ENCODE data around the gene UROC1.

DNA sequence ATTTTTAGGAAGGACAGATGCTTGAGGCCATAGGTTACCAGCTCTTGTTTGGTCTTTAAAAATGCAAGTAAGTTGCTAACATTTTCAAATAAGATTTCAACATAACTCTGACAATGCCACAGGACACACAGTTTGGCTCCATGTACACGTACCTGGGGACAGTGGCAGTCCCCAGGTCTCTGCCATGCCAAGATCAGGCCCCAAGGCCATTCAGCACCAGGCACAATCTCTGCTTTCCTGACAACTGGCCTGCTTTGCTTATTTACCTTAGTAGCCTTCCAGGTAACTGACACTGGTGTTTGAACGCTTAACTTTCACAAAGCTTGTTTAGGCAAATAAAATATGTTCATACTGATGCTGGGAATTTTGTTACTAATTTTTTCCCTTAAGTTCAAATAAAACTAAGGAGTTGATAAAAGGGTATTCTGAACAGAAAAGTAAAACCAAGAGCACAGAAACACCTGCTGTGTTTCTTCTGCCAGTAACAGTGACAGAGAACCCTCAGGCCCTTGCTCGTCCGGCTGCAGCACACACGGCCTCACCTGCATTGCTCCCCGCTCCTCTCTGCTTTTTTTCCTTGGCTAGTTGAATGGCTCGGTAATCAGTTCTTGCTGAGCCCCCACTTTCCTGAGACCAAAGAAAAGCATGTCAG is 58.3 kb downstream of the UROC1 start:
- TF ChIP-seq POLR2A (IDR thresholded peaks at IDR 0.05; ENCODE audit: insufficient read depth in 1 of 2, low read depth in 2 of 2, low read length in 2 of 2) (no peak), TP53 (CRISPR knock-in tag; conservative IDR thresholded peaks at IDR 0.05) (no peak), NBN (conservative IDR thresholded peaks at IDR 0.05) (no peak), ZNF598 (CRISPR knock-in tag; IDR thresholded peaks at IDR 0.05; ENCODE audit: borderline replicate concordance) (no peak), ZNF816 (CRISPR knock-in tag; IDR thresholded peaks at IDR 0.05; ENCODE audit: borderline replicate concordance) (no peak), ZBTB7A (CRISPR knock-in tag; IDR thresholded peaks at IDR 0.05) (no peak), ZNF776 (CRISPR knock-in tag; IDR thresholded peaks at IDR 0.05) (no peak), SOX6 (IDR thresholded peaks at IDR 0.05) (no peak), SOX6 (CRISPR knock-in tag; IDR thresholded peaks at IDR 0.05) (no peak)
- TF ChIP-seq, protein P1, sequence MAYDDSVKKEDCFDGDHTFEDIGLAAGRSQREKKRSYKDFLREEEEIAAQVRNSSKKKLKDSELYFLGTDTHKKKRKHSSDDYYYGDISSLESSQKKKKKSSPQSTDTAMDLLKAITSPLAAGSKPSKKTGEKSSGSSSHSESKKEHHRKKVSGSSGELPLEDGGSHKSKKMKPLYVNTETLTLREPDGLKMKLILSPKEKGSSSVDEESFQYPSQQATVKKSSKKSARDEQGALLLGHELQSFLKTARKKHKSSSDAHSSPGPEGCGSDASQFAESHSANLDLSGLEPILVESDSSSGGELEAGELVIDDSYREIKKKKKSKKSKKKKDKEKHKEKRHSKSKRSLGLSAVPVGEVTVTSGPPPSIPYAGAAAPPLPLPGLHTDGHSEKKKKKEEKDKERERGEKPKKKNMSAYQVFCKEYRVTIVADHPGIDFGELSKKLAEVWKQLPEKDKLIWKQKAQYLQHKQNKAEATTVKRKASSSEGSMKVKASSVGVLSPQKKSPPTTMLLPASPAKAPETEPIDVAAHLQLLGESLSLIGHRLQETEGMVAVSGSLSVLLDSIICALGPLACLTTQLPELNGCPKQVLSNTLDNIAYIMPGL (CRISPR knock-in tag; IDR thresholded peaks at IDR 0.05; ENCODE audit: borderline replicate concordance in 1 of 2, low read depth in 1 of 2), result no peak
- TF ChIP-seq, protein P2, sequence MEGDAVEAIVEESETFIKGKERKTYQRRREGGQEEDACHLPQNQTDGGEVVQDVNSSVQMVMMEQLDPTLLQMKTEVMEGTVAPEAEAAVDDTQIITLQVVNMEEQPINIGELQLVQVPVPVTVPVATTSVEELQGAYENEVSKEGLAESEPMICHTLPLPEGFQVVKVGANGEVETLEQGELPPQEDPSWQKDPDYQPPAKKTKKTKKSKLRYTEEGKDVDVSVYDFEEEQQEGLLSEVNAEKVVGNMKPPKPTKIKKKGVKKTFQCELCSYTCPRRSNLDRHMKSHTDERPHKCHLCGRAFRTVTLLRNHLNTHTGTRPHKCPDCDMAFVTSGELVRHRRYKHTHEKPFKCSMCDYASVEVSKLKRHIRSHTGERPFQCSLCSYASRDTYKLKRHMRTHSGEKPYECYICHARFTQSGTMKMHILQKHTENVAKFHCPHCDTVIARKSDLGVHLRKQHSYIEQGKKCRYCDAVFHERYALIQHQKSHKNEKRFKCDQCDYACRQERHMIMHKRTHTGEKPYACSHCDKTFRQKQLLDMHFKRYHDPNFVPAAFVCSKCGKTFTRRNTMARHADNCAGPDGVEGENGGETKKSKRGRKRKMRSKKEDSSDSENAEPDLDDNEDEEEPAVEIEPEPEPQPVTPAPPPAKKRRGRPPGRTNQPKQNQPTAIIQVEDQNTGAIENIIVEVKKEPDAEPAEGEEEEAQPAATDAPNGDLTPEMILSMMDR (CRISPR knock-in tag; IDR thresholded peaks at IDR 0.05), result no peak
- TF ChIP-seq, protein P3, sequence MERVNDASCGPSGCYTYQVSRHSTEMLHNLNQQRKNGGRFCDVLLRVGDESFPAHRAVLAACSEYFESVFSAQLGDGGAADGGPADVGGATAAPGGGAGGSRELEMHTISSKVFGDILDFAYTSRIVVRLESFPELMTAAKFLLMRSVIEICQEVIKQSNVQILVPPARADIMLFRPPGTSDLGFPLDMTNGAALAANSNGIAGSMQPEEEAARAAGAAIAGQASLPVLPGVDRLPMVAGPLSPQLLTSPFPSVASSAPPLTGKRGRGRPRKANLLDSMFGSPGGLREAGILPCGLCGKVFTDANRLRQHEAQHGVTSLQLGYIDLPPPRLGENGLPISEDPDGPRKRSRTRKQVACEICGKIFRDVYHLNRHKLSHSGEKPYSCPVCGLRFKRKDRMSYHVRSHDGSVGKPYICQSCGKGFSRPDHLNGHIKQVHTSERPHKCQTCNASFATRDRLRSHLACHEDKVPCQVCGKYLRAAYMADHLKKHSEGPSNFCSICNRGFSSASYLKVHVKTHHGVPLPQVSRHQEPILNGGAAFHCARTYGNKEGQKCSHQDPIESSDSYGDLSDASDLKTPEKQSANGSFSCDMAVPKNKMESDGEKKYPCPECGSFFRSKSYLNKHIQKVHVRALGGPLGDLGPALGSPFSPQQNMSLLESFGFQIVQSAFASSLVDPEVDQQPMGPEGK (CRISPR knock-in tag; IDR thresholded peaks at IDR 0.05), result no peak
